H1 (cell line): ENCODE results near the gene PGAP3. TPM values are rescaled to one million over a fixed set of nuclear protein-coding genes. Genes with fewer than 3 reads are reported as not detected.

ENCODE experiments used
- CBX5 ChIP-seq: fragments of 300-800, 300-1000 bp; sonication (generic); IDR thresholded peaks from 2 replicates; pipeline ENCODE4 v1.7.1; 2016; ENCODE audit warnings: antibody characterized with exemption, low read length, low read depth
- CEBPB ChIP-seq: IDR thresholded peaks from 2 replicates; pipeline ENCODE4 v1.6.1; 2012; ENCODE audit warnings: low read depth, low read length
- CHD2 ChIP-seq: IDR thresholded peaks from 2 replicates; pipeline ENCODE4 v1.6.1; 2012; ENCODE audit warnings: low read length, improper control_type of control experiment
- CTBP2 ChIP-seq: IDR thresholded peaks from 2 replicates; pipeline ENCODE4 v1.7.0; 2011; ENCODE audit warnings: borderline replicate concordance, mild to moderate bottlenecking, moderate library complexity, mixed read lengths, low read length; ENCODE audit not compliant: insufficient read depth, insufficient read length
- EP300 ChIP-seq, 2 experiments: IDR thresholded peaks; 1 replicate in 1 of 2; 2 replicates in 1 of 2; pipeline ENCODE4 v1.6.1; 2011 to 2012; ENCODE audit warnings: low read depth in 2 of 2, low read length in 2 of 2, mild to moderate bottlenecking in 2 of 2, borderline replicate concordance in 1 of 2, inconsistent platforms in 1 of 2, moderate library complexity in 1 of 2
- SIN3A ChIP-seq, 2 experiments: IDR thresholded peaks in 1 of 2; conservative IDR thresholded peaks in 1 of 2; 2 replicates each; pipeline ENCODE4 v1.6.1; 2011 to 2012; ENCODE audit warnings: low read length in 2 of 2, improper control_type of control experiment in 1 of 2, low read depth in 1 of 2, mild to moderate bottlenecking in 1 of 2
- TCF12 ChIP-seq: IDR thresholded peaks from 2 replicates; pipeline ENCODE4 v1.6.1; 2011; ENCODE audit warnings: low read depth, mild to moderate bottlenecking, low read length
- USF2 ChIP-seq: IDR thresholded peaks from 2 replicates; pipeline ENCODE4 v1.6.1; 2011; ENCODE audit warnings: low read length, improper control_type of control experiment
- polyA plus RNA-seq, 7 experiments: library from polyadenylated mRNA; depleted of rRNA in 3 of 7; stranded (reverse) in 5 of 7; unstranded in 2 of 7; fragments of >200 nt in 5 of 7; fragments of 200-250 nt in 2 of 7; gene quantifications; 1 replicate in 5 of 7; 2 replicates in 1 of 7; 4 replicates in 1 of 7; pipeline versions ENCODE4 v1.2.1 to v1.2.3, GENCODE V29; 2011 to 2013; ENCODE audit warnings: missing spikeins in 2 of 7, mixed read lengths in 2 of 7
- total RNA-seq: library from RNA; stranded (reverse); fragmentation: NEBNext Ultra II Directional; extraction: Animal tissue kit (Norgen Biotek cat#: 25700); gene quantifications from 2 replicates; pipeline ENCODE4 v1.2.1, GENCODE V29; 2021

Gene PGAP3
- total and polyA plus RNA-seq, 2 of the 8 experiments (the other 6 are each of a cell fraction or from before 2014, with no cell fraction given): 21.0 to 30.7 TPM

- TF ChIP-seq CHD2: no peak
- no peak for TF ChIP-seq USF2
- no peak for TF ChIP-seq TCF12
- no peak for TF ChIP-seq CEBPB
- TF ChIP-seq CBX5: no peak
- no peak for TF ChIP-seq SIN3A (conservative IDR thresholded peaks at IDR 0.05 in 1 of 2, IDR thresholded peaks at IDR 0.05 in 1 of 2; ENCODE audit: low read depth in 1 of 2, low read length in 2 of 2)
- no peak for TF ChIP-seq CTBP2
- no peak for TF ChIP-seq EP300 (IDR thresholded peaks at IDR 0.05; ENCODE audit: borderline replicate concordance in 1 of 2, low read depth in 2 of 2, low read length in 2 of 2)
Measured at GRCh38 chr17:39651923-39652586, 35.8 kb downstream of the PGAP3 start (continued).
